Measurements from ENCODE around the gene MRTFA.
"Not testable (repeated sequence)": the region's sequence is repeated elsewhere in the genome, so short reads cannot be mapped to it uniquely, and the experiment has no call there.

DNA sequence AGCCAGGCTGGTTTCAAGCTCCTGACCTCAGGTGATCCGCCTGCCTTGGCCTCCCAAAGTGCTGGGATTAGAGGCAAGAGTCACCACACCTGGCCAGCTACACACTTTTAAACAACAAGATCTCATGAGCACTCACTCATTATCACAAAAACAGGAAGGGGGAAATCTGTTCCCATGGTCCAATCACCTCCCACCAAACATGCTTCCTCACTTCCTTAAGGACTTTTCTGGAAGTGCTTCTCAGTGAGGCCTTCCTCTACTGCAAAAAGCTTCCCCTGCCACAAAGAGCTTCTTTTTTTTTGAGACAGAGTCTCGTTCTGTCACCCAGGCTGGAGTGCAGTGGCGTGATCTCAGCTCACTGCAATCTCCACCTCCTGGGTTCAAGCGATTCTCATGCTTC is 39.6 kb upstream of the MRTFA start:
- TF ChIP-seq, protein P1, sequence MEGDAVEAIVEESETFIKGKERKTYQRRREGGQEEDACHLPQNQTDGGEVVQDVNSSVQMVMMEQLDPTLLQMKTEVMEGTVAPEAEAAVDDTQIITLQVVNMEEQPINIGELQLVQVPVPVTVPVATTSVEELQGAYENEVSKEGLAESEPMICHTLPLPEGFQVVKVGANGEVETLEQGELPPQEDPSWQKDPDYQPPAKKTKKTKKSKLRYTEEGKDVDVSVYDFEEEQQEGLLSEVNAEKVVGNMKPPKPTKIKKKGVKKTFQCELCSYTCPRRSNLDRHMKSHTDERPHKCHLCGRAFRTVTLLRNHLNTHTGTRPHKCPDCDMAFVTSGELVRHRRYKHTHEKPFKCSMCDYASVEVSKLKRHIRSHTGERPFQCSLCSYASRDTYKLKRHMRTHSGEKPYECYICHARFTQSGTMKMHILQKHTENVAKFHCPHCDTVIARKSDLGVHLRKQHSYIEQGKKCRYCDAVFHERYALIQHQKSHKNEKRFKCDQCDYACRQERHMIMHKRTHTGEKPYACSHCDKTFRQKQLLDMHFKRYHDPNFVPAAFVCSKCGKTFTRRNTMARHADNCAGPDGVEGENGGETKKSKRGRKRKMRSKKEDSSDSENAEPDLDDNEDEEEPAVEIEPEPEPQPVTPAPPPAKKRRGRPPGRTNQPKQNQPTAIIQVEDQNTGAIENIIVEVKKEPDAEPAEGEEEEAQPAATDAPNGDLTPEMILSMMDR (conservative IDR thresholded peaks at IDR 0.05), result not testable (repeated sequence)
- TF ChIP-seq ZFX (IDR thresholded peaks at IDR 0.05), result not testable (repeated sequence)
